GM12892 (cell line): ENCODE measurements around the gene CORO1C.
A peak's percentile ranks its signal among the peaks of the same experiment; 100 is the strongest.
"Not testable (repeated sequence)": the region's sequence is repeated elsewhere in the genome, so short reads cannot be mapped to it uniquely, and the experiment has no call there.

Experiments used
- DNase-seq: peaks from one replicate; pipeline ENCODE4 v3.0.0; 2011; ENCODE audit not compliant: insufficient read length
- FAIRE-seq: peaks from 2 replicates; lab custom pipeline; 2011; peaks lifted over from hg19 to GRCh38; lab: Jason Lieb, UNC
- POLR2A ChIP-seq: IDR thresholded peaks from 2 replicates; pipeline ENCODE4 v1.6.1; 2011; ENCODE audit warnings: low read depth, low read length, control low read depth
- POLR2AphosphoS5 ChIP-seq: IDR thresholded peaks from 2 replicates; pipeline ENCODE4 v1.6.1; 2011; ENCODE audit warnings: low read depth, low read length, control low read depth
- TAF1 ChIP-seq: IDR thresholded peaks from 2 replicates; pipeline ENCODE4 v1.6.1; 2011; ENCODE audit warnings: low read depth, mild to moderate bottlenecking, control low read depth, low read length, borderline replicate concordance

CORO1C gene

GRCh38 chr12:108619369-108620160 is 111.8 kb downstream of the CORO1C start:
- DNase-seq (no peak), FAIRE-seq (no peak)
- TF ChIP-seq POLR2AphosphoS5 (no peak), POLR2A (no peak), TAF1 (no peak)

GRCh38 chr12:108618953-108619274 is 112.4 kb downstream of the CORO1C start:
- not testable (repeated sequence) for DNase-seq, FAIRE-seq

GRCh38 chr12:108618079-108618952 is 113.0 kb downstream of the CORO1C start:
- FAIRE-seq (peak; percentile 89), DNase-seq (peak; percentile 74)
- TF ChIP-seq POLR2AphosphoS5 = no peak
- no peak for TF ChIP-seq TAF1
- TF ChIP-seq POLR2A = no peak

- FAIRE-seq (peak; percentile 95), DNase-seq (peak; percentile 80)
- TF ChIP-seq POLR2AphosphoS5 = no peak
- peak; percentile 72 for TF ChIP-seq POLR2A
- TF ChIP-seq TAF1 = 0 out of 2 replicates have a peak, but pooled peaks have one; percentile 11
These were observed 114.1 kb downstream of the CORO1C start for GRCh38 chr12:108616941-108617858.

- DNase-seq = no peak
- TF ChIP-seq POLR2AphosphoS5 (no peak), POLR2A (no peak), TAF1 (no peak)
- no peak for FAIRE-seq
These were observed 115.0 kb downstream of the CORO1C start for GRCh38 chr12:108616359-108616758.

- DNase-seq = no peak
- TF ChIP-seq POLR2A (no peak), POLR2AphosphoS5 (no peak), TAF1 (no peak)
- peak; percentile 9 for FAIRE-seq
These were observed 115.4 kb downstream of the CORO1C start for GRCh38 chr12:108615918-108616317.

GRCh38 chr12:108614639-108615038 is 116.7 kb downstream of the CORO1C start:
- TF ChIP-seq POLR2A = no peak
- TF ChIP-seq POLR2AphosphoS5 = no peak
- TF ChIP-seq TAF1 = no peak
- DNase-seq (no peak), FAIRE-seq (no peak)

- DNase-seq (no peak), FAIRE-seq (no peak)
- TF ChIP-seq TAF1 (no peak), POLR2AphosphoS5 (no peak)
These were observed 117.3 kb downstream of the CORO1C start for GRCh38 chr12:108614041-108614440.

- FAIRE-seq = peak; percentile 27
- TF ChIP-seq POLR2AphosphoS5 = no peak
- TF ChIP-seq TAF1 = no peak
- no peak for DNase-seq
These were observed 117.8 kb downstream of the CORO1C start for GRCh38 chr12:108613548-108613947.

- FAIRE-seq = no peak
- DNase-seq = no peak
- TF ChIP-seq TAF1 (no peak), POLR2A (no peak), POLR2AphosphoS5 (no peak)
These were observed 118.5 kb downstream of the CORO1C start for GRCh38 chr12:108612788-108613282.

- FAIRE-seq (peak; percentile 84), DNase-seq (no peak)
- TF ChIP-seq POLR2AphosphoS5 (no peak), POLR2A (no peak), TAF1 (no peak)
These were observed 119.4 kb downstream of the CORO1C start for GRCh38 chr12:108611884-108612415.
